ENCODE data around the gene SLC7A14. TPM values are rescaled to one million over a fixed set of nuclear protein-coding genes. Genes with fewer than 3 reads are reported as not detected.

SLC7A14 gene
- total and polyA plus RNA-seq, 9 donors = under 0.01 to 0.62 (median 0.20) TPM; not detected in 2

GRCh38 chr3:170437696-170438407, 148.0 kb downstream of the SLC7A14 start:
- WGBS (ENCODE audit: insufficient coverage) = 69% methylated on average over 5 of the region's 10 CpGs
- Histone ChIP-seq H3K27ac (ENCODE audit: low read length) (no peak overlapping the region), H3K36me3 (ENCODE audit: control insufficient read depth, insufficient read depth, low read length) (no peaks in the 10 kb centered on the region), H3K4me3 (ENCODE audit: low read length) (no peak overlapping the region), H3K9me3 (replicated peaks; ENCODE audit: control insufficient read depth, low read depth, low read length) (no peaks in the 10 kb centered on the region), H3K27me3 (ENCODE audit: control insufficient read depth, insufficient read depth, low read length) (no peaks in the 10 kb centered on the region), H3K4me1 (ENCODE audit: control insufficient read depth, insufficient read depth, low read length) (no peaks in the 10 kb centered on the region)
- DNase-seq = no peak

DNA sequence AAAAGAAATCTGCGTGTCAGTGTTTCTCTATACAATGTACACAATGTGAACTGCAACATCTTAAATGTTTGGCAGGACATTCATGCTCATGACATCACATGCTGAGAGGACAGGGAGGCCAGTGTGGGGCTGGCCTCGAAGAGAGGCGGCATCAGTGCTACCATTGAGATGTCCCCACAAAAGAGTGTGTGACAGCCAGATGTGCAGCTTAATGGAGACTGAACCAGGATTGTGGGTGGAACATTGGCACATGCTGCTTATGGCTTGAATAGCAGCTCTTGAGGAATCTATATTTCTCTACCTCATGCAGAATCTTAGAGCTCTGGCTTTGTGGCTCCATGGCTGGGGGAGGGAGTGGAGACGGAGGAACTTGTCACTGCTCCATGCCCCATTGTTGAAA, 148.7 kb downstream of the SLC7A14 start:
- H3K9me3 ChIP-seq (replicated peaks; ENCODE audit: control insufficient read depth, low read depth, low read length) = no peaks in the 10 kb centered on the region
- no peaks in the 10 kb centered on the region for H3K27me3 ChIP-seq (ENCODE audit: control insufficient read depth, insufficient read depth, low read length)
- H3K36me3 ChIP-seq (ENCODE audit: control insufficient read depth, insufficient read depth, low read length) = no peaks in the 10 kb centered on the region
- 80% methylated on average over 1 of the region's 4 CpGs for WGBS (ENCODE audit: insufficient coverage)
- no peak for DNase-seq
- no peaks in the 10 kb centered on the region for H3K4me1 ChIP-seq (ENCODE audit: control insufficient read depth, insufficient read depth, low read length)
- H3K4me3 ChIP-seq (ENCODE audit: low read length) = no peak overlapping the region
- no peak overlapping the region for H3K27ac ChIP-seq (ENCODE audit: low read length)

DNA sequence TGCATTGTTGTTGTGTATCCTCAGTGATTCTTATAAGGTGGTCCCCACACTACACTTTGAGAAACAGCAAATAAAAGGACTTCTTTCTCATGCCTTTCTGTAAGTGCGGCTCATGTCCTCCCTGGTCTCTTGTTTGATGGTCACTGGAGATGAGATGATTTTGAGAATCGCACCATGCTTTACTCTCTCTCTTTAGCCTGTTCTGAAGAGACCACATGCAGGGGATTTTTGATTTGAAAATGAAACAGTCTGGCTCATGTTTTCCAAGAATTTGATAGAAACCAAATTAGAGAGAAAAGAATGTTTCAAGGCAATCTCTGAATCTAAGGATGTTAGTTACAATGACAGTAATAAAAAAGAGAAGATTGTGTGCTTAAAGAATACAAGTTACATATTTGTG, 149.2 kb downstream of the SLC7A14 start:
- H3K9me3 ChIP-seq (replicated peaks; ENCODE audit: control insufficient read depth, low read depth, low read length) = no peaks in the 10 kb centered on the region
- no peaks in the 10 kb centered on the region for H3K36me3 ChIP-seq (ENCODE audit: control insufficient read depth, insufficient read depth, low read length)
- H3K4me3 ChIP-seq (ENCODE audit: low read length) = no peak overlapping the region
- WGBS (ENCODE audit: insufficient coverage) = no CpG with 5 or more reads among the region's 2 CpGs
- no peak for DNase-seq
- no peaks in the 10 kb centered on the region for H3K4me1 ChIP-seq (ENCODE audit: control insufficient read depth, insufficient read depth, low read length)
- H3K27me3 ChIP-seq (ENCODE audit: control insufficient read depth, insufficient read depth, low read length) = no peaks in the 10 kb centered on the region
- no peak overlapping the region for H3K27ac ChIP-seq (ENCODE audit: low read length)

DNA sequence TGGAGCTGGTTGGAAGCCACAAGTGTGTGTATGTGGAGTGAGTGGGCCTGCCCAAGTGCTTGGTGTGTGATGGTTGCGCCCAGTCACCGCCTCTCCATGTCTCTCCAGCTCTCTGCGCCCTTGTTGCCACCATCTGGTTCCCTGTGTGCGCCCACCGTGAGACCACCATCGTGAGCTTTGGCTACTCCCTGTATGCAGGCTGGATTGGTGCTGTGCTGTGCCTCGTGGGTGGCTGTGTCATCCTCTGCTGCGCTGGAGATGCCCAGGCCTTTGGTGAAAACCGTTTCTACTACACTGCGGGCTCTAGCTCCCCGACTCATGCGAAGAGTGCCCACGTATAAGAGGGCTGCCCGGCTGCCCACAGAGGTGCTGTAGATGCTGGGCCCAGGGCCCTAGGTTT, 153.5 kb downstream of the SLC7A14 start:
- Histone ChIP-seq H3K36me3 (ENCODE audit: control insufficient read depth, insufficient read depth, low read length) (no peaks in the 10 kb centered on the region), H3K27me3 (ENCODE audit: control insufficient read depth, insufficient read depth, low read length) (no peaks in the 10 kb centered on the region), H3K4me3 (ENCODE audit: low read length) (no peak overlapping the region), H3K4me1 (ENCODE audit: control insufficient read depth, insufficient read depth, low read length) (no peaks in the 10 kb centered on the region), H3K9me3 (replicated peaks; ENCODE audit: control insufficient read depth, low read depth, low read length) (no peaks in the 10 kb centered on the region), H3K27ac (ENCODE audit: low read length) (no peak overlapping the region)
- DNase-seq = no peak
- WGBS (ENCODE audit: insufficient coverage) = 94% methylated on average over 14 of the region's 14 CpGs

- Histone ChIP-seq H3K27me3 (ENCODE audit: control insufficient read depth, insufficient read depth, low read length) (no peaks in the 10 kb centered on the region), H3K36me3 (ENCODE audit: control insufficient read depth, insufficient read depth, low read length) (no peaks in the 10 kb centered on the region), H3K4me1 (ENCODE audit: control insufficient read depth, insufficient read depth, low read length) (no peaks in the 10 kb centered on the region), H3K9me3 (replicated peaks; ENCODE audit: control insufficient read depth, low read depth, low read length) (no peaks in the 10 kb centered on the region), H3K4me3 (ENCODE audit: low read length) (no peak overlapping the region), H3K27ac (ENCODE audit: low read length) (no peak overlapping the region)
- no peak for DNase-seq
- no CpG with 5 or more reads among the region's 3 CpGs for WGBS (ENCODE audit: insufficient coverage)
Measured at GRCh38 chr3:170431054-170431453, 154.8 kb downstream of the SLC7A14 start.

- WGBS (ENCODE audit: insufficient coverage) = no CpG with 5 or more reads among the region's 1 CpG
- Histone ChIP-seq H3K27ac (ENCODE audit: low read length) (no peak overlapping the region), H3K4me1 (ENCODE audit: control insufficient read depth, insufficient read depth, low read length) (no peaks in the 10 kb centered on the region), H3K36me3 (ENCODE audit: control insufficient read depth, insufficient read depth, low read length) (no peaks in the 10 kb centered on the region), H3K4me3 (ENCODE audit: low read length) (no peak overlapping the region), H3K9me3 (replicated peaks; ENCODE audit: control insufficient read depth, low read depth, low read length) (no peaks in the 10 kb centered on the region), H3K27me3 (ENCODE audit: control insufficient read depth, insufficient read depth, low read length) (no peaks in the 10 kb centered on the region)
- no peak for DNase-seq
Measured at GRCh38 chr3:170429050-170429449, 156.8 kb downstream of the SLC7A14 start.

DNA sequence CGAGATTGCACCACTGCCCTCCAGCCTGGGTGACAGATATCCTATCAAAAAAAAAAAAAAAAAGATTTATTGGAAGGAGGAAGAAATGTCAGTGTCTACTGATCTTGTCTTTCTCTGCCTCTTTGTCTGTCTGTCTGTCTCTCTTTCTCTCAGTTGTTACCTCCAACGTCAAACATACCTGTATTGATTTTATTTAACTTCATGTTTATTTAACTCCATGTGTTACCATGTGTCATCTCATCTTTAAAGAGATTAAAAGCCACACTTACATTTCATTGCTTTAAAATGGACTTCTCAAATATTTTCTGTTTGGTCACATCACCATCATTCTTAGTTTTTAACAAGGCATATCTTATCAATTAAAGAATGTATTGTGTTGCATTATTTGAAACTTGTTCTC, 157.8 kb downstream of the SLC7A14 start:
- Histone ChIP-seq H3K27me3 (ENCODE audit: control insufficient read depth, insufficient read depth, low read length) (no peaks in the 10 kb centered on the region), H3K27ac (ENCODE audit: low read length) (no peak overlapping the region), H3K9me3 (replicated peaks; ENCODE audit: control insufficient read depth, low read depth, low read length) (no peaks in the 10 kb centered on the region), H3K36me3 (ENCODE audit: control insufficient read depth, insufficient read depth, low read length) (no peaks in the 10 kb centered on the region), H3K4me1 (ENCODE audit: control insufficient read depth, insufficient read depth, low read length) (no peaks in the 10 kb centered on the region), H3K4me3 (ENCODE audit: low read length) (no peak overlapping the region)
- WGBS (ENCODE audit: insufficient coverage) = no CpG with 5 or more reads among the region's 2 CpGs
- DNase-seq = no peak

DNA sequence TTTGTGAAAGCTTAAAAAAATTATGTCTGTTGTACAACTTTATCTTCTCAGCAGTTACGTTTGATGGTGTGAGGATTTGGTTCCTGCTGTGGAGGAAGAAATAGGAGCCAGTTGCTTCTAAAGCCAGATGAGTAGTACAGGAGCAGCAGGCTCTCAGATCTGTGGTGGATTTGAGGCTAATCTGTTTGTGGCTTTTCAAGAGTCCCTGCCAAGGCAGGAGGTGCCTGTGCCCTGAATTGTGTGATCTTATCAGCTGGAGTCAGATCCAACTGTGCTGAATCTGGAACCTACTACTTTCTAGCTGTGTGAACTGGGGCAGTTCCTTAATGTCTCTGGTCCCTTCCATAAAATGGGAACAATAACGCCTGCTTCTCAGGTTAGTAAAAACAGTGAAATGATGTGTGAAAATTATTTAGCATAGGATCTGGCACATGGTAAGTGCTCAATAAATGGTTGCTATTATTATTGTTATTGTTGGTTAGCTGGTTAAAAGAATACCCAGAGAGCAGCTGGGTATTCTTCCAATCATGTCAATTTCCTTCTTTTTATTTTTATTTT, 159.6 kb downstream of the SLC7A14 start:
- Histone ChIP-seq H3K4me1 (ENCODE audit: control insufficient read depth, insufficient read depth, low read length) (no peaks in the 10 kb centered on the region), H3K27me3 (ENCODE audit: control insufficient read depth, insufficient read depth, low read length) (no peaks in the 10 kb centered on the region), H3K9me3 (replicated peaks; ENCODE audit: control insufficient read depth, low read depth, low read length) (no peaks in the 10 kb centered on the region), H3K4me3 (ENCODE audit: low read length) (no peak overlapping the region), H3K36me3 (ENCODE audit: control insufficient read depth, insufficient read depth, low read length) (no peaks in the 10 kb centered on the region), H3K27ac (ENCODE audit: low read length) (no peak overlapping the region)
- 33% methylated on average over 1 of the region's 2 CpGs for WGBS (ENCODE audit: insufficient coverage)
- no peak for DNase-seq

DNA sequence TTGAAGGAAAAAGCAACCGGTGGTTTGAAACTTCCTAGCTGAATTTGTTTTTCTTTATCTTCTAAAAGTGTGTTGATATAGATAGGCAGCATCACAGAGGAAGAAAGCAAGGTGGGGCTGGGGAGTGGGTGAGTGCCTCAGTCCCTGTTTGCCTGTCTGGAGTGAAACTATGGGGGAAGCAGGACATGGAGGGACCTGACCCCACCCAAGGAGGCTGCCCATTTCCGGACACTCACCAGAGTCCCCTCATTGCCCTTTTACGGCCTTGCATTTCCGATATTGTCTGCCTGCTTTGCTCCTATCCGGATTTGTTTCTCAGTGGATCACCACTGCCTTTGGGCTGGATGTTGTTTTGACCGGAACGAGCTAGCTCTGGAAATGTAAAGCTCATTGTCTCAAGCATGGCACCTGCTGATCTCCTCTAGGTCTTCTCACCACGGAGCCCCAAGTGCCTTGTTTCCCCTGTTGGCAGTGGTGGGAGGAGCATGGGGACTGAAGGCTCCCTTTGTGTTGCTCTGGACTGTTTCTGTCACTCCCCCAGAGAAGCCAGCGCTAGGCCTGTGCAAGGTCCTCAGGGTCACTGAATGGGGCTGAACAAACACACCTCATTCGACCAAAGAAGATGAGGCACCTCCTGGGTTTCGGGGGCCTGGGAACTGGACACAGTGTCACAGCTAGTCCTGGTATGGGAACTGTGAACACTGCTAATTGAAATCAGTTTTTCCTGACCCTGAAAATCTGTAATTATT, 160.2 kb downstream of the SLC7A14 start:
- Histone ChIP-seq H3K4me3 (ENCODE audit: low read length) (no peak overlapping the region), H3K27ac (ENCODE audit: low read length) (no peak overlapping the region), H3K9me3 (replicated peaks; ENCODE audit: control insufficient read depth, low read depth, low read length) (no peaks in the 10 kb centered on the region), H3K4me1 (ENCODE audit: control insufficient read depth, insufficient read depth, low read length) (no peaks in the 10 kb centered on the region), H3K27me3 (ENCODE audit: control insufficient read depth, insufficient read depth, low read length) (no peaks in the 10 kb centered on the region), H3K36me3 (ENCODE audit: control insufficient read depth, insufficient read depth, low read length) (no peaks in the 10 kb centered on the region)
- DNase-seq = no peak
- 47% methylated on average over 9 of the region's 11 CpGs for WGBS (ENCODE audit: insufficient coverage)

- Histone ChIP-seq H3K36me3 (ENCODE audit: control insufficient read depth, insufficient read depth, low read length) (no peaks in the 10 kb centered on the region), H3K27me3 (ENCODE audit: control insufficient read depth, insufficient read depth, low read length) (peaks cover 7% of the 10 kb centered on the region), H3K4me1 (ENCODE audit: control insufficient read depth, insufficient read depth, low read length) (peaks cover 3% of the 10 kb centered on the region), H3K9me3 (replicated peaks; ENCODE audit: control insufficient read depth, low read depth, low read length) (no peaks in the 10 kb centered on the region), H3K4me3 (ENCODE audit: low read length) (no peak overlapping the region), H3K27ac (ENCODE audit: low read length) (no peak overlapping the region)
- 82% methylated on average over 7 of the region's 8 CpGs for WGBS (ENCODE audit: insufficient coverage)
- no peak for DNase-seq
Measured at GRCh38 chr3:170424879-170425278, 161.0 kb downstream of the SLC7A14 start.
